ENCODE measurements around the gene GIMD1.

Gene GIMD1

GRCh38 chr4:106312997-106313522 is 55.5 kb downstream of the GIMD1 start:
- no peak for DNase-seq

GRCh38 chr4:106312377-106312776 is 56.2 kb downstream of the GIMD1 start:
- no peak for DNase-seq

Data from activated effector memory CD4-positive, alpha-beta T cell treated with Interleukin-2 at 50 U/mL for 16 hours (primary cell).